ENCODE measurements around the gene ANO10.
"Not testable (repeated sequence)": the region's sequence is repeated elsewhere in the genome, so short reads cannot be mapped to it uniquely, and the experiment has no call there.

ANO10 gene

GRCh38 chr3:43366885-43367284 lies 254.9 kb downstream of the ANO10 start:
- DNase-seq: no peak

DNA sequence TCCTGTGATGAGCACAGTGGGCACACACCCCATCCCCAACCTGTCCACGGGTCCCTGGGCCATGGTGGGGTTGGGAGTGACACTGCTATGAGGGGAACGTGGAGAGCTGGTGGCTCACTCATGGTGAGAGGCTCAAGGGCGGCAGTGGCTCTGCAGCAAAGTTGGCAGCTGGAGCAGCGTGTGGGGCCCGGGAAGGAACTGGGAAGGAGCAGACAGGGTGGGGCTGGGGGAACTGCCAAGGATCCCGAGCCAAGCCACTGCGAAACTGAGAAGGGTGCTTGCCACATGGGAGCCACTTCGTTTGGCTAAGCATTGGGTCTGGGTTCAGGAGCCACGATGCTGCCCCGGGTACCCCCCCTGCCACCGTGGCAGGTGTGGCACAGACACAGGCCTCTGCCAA lies 255.3 kb downstream of the ANO10 start:
- no peak for DNase-seq

- no peak for DNase-seq
These were observed 256.1 kb downstream of the ANO10 start for GRCh38 chr3:43365601-43366305.

GRCh38 chr3:43364926-43365325 lies 256.9 kb downstream of the ANO10 start:
- DNase-seq: no peak

- DNase-seq: no peak
These were observed 257.3 kb downstream of the ANO10 start for GRCh38 chr3:43364494-43364893.

DNA sequence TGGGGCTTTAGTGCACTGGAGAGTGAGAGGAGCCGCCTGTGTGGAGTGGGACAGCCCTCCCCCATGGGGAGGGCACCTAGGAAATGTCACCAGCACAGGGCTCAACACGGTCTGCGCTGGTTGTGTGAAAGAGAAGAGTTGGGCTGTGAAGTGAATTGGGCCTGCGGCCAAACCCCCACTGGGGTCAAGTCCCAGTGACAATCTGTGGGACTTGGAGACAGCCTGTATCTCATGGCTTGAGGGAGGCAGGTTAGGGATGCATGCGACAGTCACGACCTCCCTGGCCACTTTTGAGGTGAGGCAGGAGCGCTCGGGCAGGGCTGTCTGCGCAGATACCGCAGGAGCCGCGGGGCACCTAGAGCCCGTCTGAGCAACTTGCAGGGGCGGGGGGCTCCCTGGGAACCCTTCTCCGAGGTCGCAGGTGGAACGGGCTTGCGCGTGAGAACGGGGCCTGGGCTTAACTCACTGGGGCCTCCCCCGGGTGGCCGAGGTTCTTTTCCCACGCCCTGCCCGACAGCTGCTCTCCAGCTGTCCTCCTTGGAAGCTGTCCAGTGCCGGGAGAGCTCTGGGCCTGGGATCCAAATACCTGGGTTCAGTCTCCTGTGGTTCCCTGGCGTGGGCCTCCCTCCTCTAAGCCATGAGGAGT lies 258.1 kb downstream of the ANO10 start:
- no peak for DNase-seq

DNA sequence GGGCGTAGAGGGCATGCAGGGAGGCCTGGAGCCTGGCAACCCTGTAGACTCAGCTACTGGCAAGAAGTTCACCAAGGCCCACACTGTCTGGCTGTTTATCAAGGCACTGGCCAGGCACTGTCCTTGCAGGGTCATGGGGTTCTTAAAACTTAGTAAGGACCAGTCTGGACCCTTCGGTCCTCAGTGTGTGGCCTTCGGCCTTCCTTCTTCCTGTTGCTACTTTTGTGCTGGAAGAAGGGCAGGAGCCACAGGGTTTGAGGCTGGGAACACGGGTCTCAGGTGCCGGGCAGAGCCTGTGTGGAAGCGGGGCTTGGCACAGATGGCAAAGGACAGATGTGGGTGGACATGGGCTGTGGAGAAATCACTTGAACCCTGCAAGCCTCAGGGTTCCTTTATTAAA lies 258.9 kb downstream of the ANO10 start:
- DNase-seq: no peak

- DNase-seq: no peak
These were observed 259.6 kb downstream of the ANO10 start for GRCh38 chr3:43362183-43362582.

GRCh38 chr3:43361077-43361476 lies 260.7 kb downstream of the ANO10 start:
- DNase-seq: no peak

DNA sequence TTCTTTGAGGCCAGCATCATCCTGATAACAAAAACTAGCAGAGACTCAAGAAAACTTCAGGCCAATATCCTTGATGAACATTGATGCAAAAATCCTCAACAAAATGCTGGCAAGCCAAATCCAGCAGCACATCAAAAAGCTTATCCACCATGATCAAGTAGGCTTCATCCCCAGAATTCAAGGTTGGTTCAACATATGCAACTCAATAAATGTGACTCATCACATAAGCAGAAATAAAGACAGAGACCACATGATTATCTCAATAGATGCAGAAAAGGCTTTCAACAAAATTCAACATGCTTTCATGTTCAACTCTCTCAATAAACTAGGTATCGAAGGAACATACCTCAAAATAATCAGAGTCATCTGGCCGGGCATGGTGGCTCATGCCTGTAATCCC lies 265.8 kb downstream of the ANO10 start:
- DNase-seq: not testable (repeated sequence)

GRCh38 chr3:43353923-43354670 lies 267.7 kb downstream of the ANO10 start:
- no peak for DNase-seq

DNA sequence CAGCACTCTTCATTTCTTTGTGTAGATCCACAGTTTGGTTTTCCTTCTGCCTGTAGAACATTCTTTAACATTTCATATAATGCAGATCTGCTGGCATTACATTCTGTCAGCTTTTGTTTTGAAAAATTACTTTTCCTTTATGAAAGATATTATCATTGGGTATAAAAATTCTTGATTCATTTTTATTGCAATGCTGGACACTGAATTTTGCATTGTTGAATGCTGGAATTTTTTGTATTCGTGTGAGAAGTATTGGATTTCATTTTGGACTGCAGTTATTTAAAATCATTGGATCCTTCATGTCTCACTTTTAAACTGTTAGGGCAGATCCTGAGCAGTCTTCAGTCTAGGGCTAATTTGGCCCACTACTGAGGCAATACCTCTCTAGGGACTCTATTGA lies 268.4 kb downstream of the ANO10 start:
- DNase-seq: no peak

DNA sequence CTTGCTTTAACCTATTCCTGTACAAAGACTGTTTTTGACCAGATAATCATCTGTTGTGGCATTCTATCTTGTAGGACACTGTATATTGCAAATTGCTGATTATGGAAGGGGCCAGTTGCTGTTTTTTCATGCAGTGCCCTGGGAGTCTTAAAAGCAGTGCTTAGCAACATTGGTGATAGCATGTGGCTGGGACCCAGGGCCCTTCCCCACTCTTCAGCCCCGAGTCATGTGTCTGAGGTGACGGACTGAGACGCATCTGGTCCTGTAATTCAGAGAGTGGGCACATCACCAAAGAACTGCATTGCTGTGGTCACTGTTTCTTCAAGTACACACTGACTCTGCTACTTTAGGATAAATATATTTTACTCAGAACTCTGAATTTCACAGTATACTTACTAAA lies 272.1 kb downstream of the ANO10 start:
- no peak for DNase-seq

- DNase-seq: no peak
These were observed 272.8 kb downstream of the ANO10 start for GRCh38 chr3:43348852-43349574.

GRCh38 chr3:43348350-43348749 lies 273.5 kb downstream of the ANO10 start:
- DNase-seq: no peak

DNA sequence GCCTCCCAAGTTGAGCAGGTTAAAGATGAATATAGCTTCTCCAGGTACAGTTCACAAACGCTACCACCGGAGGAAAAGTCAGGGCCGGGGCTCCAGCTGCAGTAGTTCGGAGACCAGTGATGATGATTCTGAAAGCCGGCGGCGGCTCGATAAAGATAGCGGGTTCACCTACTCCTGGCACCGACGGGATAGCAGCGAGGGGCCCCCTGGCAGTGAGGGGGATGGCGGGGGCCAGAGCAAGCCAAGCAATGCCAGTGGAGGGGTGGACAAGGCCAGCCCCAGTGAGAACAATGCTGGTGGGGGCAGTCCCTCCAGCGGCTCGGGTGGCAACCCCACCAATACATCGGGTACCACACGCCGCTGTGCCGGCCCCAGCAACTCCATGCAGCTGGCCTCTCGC lies 274.0 kb downstream of the ANO10 start:
- no peak for DNase-seq

DNA sequence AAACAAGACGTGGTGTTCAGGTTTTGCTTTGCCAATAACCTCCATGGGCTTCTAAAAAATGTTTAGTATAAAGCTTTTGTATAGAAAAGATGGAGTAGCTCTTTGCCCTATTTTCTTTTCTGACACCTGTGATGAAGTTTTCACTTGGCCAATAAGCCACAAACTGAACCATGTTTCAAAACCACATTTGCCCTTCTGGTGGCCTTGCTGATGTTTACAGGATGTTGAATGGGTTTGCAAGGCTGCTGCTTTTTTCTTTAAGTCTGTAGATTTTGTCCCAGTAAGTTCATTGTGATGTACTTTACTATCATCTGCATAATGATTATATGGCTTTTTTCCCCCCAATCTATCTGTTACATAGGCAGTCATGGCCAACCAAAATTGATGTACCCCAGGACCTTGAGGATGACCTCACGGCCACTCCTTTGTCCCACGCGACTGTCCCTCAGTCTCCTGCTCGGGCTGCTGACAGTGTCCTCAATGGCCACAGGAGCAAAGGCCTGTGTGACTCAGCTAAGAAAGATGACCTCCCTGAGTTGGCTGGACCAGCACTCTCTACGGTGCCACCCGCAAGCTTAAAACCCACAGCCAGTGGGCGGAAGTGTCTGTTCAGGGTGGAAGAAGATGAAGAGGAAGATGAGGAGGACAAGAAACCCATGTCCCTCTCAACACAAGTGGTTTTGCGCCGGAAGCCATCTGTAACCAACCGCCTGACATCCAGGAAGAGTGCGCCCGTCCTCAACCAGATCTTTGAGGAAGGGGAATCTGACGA lies 274.6 kb downstream of the ANO10 start:
- DNase-seq: no peak

DNA sequence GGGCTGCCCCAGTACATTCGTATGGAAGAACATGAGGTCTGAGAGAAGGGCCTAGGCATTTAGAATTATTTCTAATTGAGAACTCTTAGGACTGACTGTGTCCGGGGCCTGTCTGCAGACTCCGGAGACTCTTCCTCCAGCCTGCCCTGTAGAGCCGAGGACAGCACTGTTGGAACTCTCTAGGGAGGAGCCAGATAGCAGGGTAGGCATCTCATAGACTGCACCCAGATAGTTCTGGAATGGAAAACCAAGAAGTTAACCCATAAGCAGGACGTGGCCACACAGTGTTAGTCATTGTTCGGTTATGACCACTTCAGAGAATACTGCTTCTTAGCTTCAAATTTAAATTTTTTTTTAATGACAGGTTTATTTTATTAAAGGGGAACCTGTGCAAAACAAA lies 275.9 kb downstream of the ANO10 start:
- DNase-seq: no peak

- DNase-seq: no peak
These were observed 276.6 kb downstream of the ANO10 start for GRCh38 chr3:43345246-43345645.

DNA sequence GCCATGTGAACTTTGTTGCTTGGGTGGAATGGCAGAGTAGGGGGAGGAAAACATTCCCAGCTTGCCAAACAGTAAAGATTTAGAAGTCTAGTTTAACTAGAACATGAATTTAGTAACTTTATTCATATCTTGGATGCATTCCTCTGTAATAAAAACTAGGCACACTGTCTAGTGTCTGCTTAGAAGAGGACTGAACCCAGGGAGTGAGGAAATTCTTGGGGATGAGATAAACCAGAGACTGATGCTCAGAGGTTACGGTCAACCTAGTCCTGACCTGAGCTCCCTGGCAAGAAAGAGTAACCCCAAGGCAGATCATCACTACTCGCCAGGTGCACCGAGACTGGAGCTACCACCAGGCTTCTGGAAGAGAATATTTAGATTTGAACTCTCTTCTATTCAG lies 277.3 kb downstream of the ANO10 start:
- DNase-seq: no peak

DNA sequence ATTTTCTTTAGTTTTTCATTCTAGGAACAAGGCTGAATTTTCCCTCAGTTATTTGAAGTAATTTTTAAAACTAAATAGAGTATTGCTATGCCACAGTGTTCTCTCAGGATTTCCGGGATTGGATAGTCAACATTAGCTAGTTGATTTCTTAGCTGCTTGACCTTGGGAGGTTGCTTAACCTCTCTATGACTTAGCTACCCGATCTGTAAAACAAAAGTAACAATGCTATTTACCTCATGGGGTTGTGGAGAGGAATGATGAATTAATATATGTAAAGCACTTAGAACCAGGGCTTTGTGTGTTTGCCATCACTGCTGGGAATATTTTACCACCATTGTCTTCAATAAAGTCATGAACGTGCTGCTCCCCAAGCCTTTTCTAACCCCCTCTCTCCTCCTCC lies 278.0 kb downstream of the ANO10 start:
- no peak for DNase-seq

DNA sequence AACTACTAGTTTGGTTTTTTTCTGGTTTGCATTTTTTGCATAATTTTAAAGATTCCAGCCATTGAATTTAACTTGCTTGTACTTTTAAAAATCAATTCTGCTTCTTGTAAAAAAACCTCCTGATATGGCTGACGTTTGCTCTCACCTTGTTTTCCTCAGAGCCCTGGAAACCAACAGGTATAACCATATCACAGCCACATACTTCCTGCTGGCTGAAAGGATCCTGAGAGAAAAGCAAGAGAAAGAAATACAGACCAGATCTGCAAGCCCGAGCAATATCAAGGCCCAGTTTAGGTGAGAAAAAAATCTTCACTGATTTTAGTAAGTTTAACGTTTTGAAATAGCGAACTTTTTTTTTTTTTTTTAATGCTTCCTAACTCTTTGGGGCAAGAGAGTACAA lies 278.6 kb downstream of the ANO10 start:
- no peak for DNase-seq

GRCh38 chr3:43341788-43342187 lies 280.0 kb downstream of the ANO10 start:
- no peak for DNase-seq
